Stomach (tissue), 4 donors: ENCODE results near the gene GALK2.

ENCODE experiments used
- CTCF ChIP-seq, 7 experiments: fragments of 450-650 bp in 4 of 7; fragments of 200-600 bp in 3 of 7; sonication (generic) in 3 of 7; IDR thresholded peaks; one replicate each; pipeline ENCODE4 v1.5.1; 2016 to 2019; ENCODE audit warnings: antibody characterized with exemption in 7 of 7, control low read depth in 2 of 7, mild to moderate bottlenecking in 1 of 7
- POLR2AphosphoS5 ChIP-seq, 3 donors: sonication (generic); formaldehyde crosslinking; IDR thresholded peaks; one replicate each; pipeline ENCODE4 v1.6.1; 2016; ENCODE audit warnings: antibody characterized with exemption in 3 of 3

- TF ChIP-seq POLR2AphosphoS5 (IDR thresholded peaks at IDR 0.05) (no peak), CTCF (IDR thresholded peaks at IDR 0.05) (no peak)
Measured at GRCh38 chr15:49120832-49121231, 49.2 kb upstream of the GALK2 start.
